Measurements from ENCODE around the gene VASP.

DNA sequence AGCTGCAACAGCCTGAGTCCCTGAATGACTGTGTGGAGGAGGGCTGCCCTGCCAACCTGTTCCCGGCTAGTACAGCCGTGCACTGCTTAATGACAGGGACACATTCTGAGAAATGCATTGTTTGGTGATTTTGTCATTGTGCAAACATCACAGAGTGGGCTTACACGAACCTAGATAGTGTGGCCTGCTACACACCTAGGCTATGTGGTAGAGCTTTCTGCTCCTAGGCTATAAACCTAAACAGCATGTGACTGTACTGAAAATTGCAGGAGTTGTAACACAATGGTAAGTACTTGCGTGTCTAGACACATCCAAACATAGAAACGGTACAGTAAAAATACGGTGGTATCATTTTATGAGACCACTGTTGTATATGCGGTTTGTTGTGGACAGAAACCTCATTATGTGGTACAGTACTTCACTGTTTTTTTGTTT, 35.0 kb downstream of the VASP start:
- TF ChIP-seq, protein P1, sequence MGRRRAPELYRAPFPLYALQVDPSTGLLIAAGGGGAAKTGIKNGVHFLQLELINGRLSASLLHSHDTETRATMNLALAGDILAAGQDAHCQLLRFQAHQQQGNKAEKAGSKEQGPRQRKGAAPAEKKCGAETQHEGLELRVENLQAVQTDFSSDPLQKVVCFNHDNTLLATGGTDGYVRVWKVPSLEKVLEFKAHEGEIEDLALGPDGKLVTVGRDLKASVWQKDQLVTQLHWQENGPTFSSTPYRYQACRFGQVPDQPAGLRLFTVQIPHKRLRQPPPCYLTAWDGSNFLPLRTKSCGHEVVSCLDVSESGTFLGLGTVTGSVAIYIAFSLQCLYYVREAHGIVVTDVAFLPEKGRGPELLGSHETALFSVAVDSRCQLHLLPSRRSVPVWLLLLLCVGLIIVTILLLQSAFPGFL (CRISPR knock-in tag; IDR thresholded peaks at IDR 0.05; ENCODE audit: borderline replicate concordance): no peak
- no peak for TF ChIP-seq MYBL2 (CRISPR knock-in tag; IDR thresholded peaks at IDR 0.05)
- TF ChIP-seq, protein P2, sequence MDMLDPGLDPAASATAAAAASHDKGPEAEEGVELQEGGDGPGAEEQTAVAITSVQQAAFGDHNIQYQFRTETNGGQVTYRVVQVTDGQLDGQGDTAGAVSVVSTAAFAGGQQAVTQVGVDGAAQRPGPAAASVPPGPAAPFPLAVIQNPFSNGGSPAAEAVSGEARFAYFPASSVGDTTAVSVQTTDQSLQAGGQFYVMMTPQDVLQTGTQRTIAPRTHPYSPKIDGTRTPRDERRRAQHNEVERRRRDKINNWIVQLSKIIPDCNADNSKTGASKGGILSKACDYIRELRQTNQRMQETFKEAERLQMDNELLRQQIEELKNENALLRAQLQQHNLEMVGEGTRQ (CRISPR knock-in tag; IDR thresholded peaks at IDR 0.05): no peak
- TF ChIP-seq, protein P3, sequence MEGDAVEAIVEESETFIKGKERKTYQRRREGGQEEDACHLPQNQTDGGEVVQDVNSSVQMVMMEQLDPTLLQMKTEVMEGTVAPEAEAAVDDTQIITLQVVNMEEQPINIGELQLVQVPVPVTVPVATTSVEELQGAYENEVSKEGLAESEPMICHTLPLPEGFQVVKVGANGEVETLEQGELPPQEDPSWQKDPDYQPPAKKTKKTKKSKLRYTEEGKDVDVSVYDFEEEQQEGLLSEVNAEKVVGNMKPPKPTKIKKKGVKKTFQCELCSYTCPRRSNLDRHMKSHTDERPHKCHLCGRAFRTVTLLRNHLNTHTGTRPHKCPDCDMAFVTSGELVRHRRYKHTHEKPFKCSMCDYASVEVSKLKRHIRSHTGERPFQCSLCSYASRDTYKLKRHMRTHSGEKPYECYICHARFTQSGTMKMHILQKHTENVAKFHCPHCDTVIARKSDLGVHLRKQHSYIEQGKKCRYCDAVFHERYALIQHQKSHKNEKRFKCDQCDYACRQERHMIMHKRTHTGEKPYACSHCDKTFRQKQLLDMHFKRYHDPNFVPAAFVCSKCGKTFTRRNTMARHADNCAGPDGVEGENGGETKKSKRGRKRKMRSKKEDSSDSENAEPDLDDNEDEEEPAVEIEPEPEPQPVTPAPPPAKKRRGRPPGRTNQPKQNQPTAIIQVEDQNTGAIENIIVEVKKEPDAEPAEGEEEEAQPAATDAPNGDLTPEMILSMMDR (IDR thresholded peaks at IDR 0.05): no peak
- TF ChIP-seq IRF2 (CRISPR knock-in tag; IDR thresholded peaks at IDR 0.05; ENCODE audit: borderline replicate concordance, low read depth): no peak
- no peak for TF ChIP-seq ZNF121 (CRISPR knock-in tag; IDR thresholded peaks at IDR 0.05)
- no peak for TF ChIP-seq JAZF1 (CRISPR knock-in tag; IDR thresholded peaks at IDR 0.05)
- no peak for TF ChIP-seq JUN (CRISPR knock-in tag; IDR thresholded peaks at IDR 0.05)
- TF ChIP-seq, protein P4, sequence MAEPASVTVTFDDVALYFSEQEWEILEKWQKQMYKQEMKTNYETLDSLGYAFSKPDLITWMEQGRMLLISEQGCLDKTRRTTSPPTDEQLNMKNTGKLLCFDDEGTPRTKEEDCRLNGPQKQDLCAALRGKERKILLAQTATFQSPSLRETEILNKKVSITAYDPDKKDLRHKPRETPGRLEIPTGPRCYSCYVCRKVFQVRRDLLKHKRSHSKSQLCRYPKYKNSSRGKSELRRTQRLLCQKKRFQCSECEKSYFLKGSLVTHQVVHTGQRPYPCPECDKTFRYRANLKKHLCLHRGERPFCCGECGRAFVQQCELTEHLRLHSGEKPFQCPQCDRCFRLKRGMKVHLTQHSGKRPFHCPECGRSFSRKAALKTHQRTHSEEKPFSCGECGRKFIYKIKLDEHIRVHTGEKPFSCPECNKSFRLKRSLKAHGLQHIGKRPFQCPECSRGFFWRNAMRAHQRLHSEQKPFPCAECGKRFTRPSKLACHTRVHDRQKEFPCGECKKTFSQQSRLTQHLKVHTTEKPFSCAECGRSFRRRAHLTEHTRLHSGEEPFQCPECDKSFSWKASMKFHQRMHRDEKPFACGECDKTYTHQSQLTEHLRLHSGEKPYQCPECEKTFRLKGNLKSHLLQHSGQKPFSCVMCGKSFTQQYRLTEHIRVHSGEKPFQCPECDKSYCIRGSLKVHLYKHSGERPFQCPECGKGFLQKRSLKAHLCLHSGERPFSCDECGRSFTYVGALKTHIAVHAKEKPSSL (CRISPR knock-in tag; conservative IDR thresholded peaks at IDR 0.05): no peak
- TF ChIP-seq, protein P5, sequence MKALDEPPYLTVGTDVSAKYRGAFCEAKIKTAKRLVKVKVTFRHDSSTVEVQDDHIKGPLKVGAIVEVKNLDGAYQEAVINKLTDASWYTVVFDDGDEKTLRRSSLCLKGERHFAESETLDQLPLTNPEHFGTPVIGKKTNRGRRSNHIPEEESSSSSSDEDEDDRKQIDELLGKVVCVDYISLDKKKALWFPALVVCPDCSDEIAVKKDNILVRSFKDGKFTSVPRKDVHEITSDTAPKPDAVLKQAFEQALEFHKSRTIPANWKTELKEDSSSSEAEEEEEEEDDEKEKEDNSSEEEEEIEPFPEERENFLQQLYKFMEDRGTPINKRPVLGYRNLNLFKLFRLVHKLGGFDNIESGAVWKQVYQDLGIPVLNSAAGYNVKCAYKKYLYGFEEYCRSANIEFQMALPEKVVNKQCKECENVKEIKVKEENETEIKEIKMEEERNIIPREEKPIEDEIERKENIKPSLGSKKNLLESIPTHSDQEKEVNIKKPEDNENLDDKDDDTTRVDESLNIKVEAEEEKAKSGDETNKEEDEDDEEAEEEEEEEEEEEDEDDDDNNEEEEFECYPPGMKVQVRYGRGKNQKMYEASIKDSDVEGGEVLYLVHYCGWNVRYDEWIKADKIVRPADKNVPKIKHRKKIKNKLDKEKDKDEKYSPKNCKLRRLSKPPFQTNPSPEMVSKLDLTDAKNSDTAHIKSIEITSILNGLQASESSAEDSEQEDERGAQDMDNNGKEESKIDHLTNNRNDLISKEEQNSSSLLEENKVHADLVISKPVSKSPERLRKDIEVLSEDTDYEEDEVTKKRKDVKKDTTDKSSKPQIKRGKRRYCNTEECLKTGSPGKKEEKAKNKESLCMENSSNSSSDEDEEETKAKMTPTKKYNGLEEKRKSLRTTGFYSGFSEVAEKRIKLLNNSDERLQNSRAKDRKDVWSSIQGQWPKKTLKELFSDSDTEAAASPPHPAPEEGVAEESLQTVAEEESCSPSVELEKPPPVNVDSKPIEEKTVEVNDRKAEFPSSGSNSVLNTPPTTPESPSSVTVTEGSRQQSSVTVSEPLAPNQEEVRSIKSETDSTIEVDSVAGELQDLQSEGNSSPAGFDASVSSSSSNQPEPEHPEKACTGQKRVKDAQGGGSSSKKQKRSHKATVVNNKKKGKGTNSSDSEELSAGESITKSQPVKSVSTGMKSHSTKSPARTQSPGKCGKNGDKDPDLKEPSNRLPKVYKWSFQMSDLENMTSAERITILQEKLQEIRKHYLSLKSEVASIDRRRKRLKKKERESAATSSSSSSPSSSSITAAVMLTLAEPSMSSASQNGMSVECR (CRISPR knock-in tag; IDR thresholded peaks at IDR 0.05; ENCODE audit: borderline replicate concordance): no peak
- no peak for TF ChIP-seq ZNF219 (CRISPR knock-in tag; IDR thresholded peaks at IDR 0.05; ENCODE audit: borderline replicate concordance)
- no peak for TF ChIP-seq NR3C1 (CRISPR knock-in tag; conservative IDR thresholded peaks at IDR 0.05; ENCODE audit: low read depth)
- TF ChIP-seq, protein P6, sequence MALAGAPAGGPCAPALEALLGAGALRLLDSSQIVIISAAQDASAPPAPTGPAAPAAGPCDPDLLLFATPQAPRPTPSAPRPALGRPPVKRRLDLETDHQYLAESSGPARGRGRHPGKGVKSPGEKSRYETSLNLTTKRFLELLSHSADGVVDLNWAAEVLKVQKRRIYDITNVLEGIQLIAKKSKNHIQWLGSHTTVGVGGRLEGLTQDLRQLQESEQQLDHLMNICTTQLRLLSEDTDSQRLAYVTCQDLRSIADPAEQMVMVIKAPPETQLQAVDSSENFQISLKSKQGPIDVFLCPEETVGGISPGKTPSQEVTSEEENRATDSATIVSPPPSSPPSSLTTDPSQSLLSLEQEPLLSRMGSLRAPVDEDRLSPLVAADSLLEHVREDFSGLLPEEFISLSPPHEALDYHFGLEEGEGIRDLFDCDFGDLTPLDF (CRISPR knock-in tag; IDR thresholded peaks at IDR 0.05): no peak

Measured in WTC11 (cell line).